Measurements from ENCODE around the gene EMILIN1.

The EMILIN1 gene

DNA sequence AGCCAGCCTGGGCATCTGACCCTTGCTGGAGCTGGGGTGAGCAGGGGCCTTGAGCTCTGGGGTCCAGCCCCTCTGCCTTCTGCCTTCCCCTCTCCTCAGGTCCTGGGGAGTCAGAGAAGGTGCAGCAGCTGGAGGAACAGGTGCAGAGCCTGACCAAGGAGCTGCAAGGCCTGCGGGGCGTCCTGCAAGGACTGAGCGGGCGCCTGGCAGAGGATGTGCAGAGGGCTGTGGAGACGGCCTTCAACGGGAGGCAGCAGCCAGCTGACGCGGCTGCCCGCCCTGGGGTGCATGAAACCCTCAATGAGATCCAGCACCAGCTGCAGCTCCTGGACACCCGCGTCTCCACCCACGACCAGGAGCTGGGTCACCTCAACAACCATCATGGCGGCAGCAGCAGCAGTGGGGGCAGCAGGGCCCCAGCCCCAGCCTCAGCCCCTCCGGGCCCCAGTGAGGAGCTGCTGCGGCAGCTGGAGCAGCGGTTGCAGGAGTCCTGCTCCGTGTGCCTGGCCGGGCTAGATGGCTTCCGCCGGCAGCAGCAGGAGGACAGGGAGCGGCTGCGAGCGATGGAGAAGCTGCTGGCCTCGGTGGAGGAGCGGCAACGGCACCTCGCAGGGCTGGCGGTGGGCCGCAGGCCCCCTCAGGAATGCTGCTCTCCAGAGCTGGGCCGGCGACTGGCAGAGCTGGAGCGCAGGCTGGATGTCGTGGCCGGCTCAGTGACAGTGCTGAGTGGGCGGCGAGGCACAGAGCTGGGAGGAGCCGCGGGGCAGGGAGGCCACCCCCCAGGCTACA is 3.8 kb downstream of the EMILIN1 start:
- no peak for DNase-seq

- no peak for DNase-seq
Observed at GRCh38 chr2:27082773-27083409, 4.5 kb downstream of the EMILIN1 start.

- no peak for DNase-seq
Observed at GRCh38 chr2:27083410-27084296, 5.2 kb downstream of the EMILIN1 start.

GRCh38 chr2:27084297-27085061 is 6.1 kb downstream of the EMILIN1 start:
- no peak for DNase-seq

GRCh38 chr2:27085062-27085672 is 6.8 kb downstream of the EMILIN1 start:
- DNase-seq: no peak

DNA sequence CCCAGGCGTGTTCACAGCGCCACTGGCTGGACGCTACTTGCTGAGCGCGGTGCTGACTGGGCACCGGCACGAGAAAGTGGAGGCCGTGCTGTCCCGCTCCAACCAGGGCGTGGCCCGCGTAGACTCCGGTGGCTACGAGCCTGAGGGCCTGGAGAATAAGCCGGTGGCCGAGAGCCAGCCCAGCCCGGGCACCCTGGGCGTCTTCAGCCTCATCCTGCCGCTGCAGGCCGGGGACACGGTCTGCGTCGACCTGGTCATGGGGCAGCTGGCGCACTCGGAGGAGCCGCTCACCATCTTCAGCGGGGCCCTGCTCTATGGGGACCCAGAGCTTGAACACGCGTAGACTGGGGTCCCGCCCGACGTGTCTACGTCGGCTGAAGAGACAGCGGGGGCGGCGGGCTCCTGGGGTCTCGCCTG is 7.3 kb downstream of the EMILIN1 start:
- peak; percentile 23 to 25 for DNase-seq

- DNase-seq: peak; percentile 97 to 98
Observed at GRCh38 chr2:27086090-27086723, 7.8 kb downstream of the EMILIN1 start.

DNA sequence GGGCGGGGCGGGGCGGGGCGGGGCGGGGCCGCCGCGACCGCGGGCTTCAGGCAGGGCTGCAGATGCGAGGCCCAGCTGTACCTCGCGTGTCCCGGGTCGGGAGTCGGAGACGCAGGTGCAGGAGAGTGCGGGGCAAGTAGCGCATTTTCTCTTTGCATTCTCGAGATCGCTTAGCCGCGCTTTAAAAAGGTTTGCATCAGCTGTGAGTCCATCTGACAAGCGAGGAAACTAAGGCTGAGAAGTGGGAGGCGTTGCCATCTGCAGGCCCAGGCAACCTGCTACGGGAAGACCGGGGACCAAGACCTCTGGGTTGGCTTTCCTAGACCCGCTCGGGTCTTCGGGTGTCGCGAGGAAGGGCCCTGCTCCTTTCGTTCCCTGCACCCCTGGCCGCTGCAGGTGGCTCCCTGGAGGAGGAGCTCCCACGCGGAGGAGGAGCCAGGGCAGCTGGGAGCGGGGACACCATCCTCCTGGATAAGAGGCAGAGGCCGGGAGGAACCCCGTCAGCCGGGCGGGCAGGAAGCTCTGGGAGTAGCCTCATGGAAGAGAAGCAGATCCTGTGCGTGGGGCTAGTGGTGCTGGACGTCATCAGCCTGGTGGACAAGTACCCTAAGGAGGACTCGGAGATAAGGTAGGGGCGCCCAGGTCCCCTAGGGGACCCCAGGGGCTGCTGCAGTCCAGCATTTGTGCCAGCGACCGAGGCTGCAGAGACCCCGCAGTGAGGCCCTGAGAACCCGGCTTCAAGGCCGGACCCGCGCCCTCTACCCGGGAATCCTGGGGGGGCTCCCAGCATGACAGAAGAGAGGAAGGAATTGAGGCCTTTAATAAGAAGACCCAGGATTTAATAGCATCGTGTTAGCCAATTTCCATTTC is 8.5 kb downstream of the EMILIN1 start, which contains the start of gene KHK:
TSS of gene KHK (plus strand) at position 49 of the 870 bp plus-strand sequence. CDS start at position 537, 488 bp downstream.
- DNase-seq: no peak

DNA sequence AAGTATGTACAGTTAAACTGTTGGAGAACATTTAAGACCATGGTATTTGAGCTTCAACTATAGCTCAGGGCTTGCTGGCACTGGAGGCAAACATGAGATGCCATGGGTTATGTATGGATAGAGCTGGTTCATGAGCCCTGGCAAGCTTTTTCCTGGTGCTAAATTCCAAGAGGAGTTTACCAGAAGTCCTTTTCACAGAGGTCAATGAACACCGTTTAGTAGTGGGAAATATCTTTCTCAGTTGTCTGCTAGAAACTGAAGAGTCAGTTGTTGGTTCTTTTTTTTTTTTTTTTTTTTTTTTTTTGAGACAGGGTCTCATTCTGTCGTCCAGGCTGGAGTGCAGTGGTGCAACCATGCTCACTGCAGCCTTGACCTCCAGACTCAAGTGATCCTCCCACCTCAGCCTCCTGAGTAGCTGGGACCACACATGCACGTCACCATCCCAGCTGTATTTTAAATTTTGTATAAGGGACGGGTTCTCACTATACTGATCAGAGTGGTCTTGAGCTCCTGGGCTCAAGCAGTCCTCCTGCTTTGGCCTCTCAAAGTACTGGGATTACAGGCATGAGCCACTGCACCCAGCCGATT is 9.5 kb downstream of the EMILIN1 start:
- DNase-seq: no peak

- no peak for DNase-seq
Observed at GRCh38 chr2:27088634-27089033, 10.2 kb downstream of the EMILIN1 start.

- DNase-seq: no peak
Observed at GRCh38 chr2:27089111-27089954, 10.9 kb downstream of the EMILIN1 start.

- no peak for DNase-seq
Observed at GRCh38 chr2:27091746-27092695, 13.6 kb downstream of the EMILIN1 start.

- DNase-seq: no peak
Observed at GRCh38 chr2:27092696-27093429, 14.4 kb downstream of the EMILIN1 start.

DNA sequence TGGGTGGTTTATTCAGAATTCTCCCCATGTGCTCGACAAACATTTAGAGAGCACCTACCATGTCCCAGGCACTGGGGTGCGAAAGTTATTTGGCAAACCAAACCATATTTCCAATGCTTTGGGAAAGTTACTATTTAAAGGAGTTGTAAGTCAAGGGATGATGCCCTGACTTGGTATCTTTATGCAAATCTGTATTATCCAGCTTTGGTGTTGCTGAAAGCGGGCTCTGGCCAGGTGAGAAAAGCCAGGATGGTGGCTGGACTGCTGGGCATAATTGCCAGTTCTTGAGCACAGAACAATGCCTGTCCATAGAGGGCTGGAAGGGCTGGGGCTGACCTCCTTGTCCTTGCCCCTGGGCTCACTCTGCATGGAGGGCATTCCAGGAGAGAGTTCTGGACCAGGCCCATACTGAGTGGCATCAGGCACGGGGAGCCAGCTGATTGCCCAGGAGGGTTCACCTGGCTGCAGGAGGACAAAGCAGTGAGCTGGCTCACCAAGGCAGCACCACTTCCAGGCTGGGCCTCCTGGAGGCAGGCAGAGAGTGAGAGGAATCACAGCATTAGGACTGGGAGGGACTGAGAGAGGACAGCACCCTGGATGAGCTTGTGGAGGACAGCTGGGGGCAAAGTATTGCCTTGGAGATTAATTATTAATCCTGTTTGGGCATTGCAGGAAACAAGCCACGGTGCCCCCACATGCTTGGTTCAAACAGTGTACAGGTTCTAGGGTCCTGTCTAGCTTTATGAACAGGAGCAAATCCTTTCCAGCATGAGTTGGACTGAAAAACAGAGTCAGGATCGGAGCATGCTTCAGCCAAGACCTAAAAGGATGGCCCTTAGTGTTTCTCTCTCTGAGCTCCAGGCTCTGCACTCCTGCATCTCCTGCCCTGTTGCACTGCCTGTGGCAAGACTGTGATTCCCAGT is 15.3 kb downstream of the EMILIN1 start:
- DNase-seq: no peak

GRCh38 chr2:27094353-27094984 is 16.1 kb downstream of the EMILIN1 start:
- DNase-seq: no peak

DNA sequence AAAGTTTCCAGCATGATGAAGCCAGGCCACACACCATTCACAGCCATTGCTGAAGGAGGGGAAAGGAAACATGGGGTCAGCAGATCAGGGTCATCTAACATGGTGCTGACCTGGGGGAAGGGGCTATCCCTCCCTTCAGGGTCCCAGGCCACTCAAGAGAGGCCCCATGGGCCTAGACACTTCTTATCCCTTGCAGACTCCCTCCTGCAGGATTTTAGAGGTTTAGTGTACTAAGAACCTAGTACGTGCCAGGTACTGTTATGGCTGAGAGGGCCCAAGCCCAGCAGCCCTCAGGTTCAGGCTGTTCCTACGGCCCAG is 17.0 kb downstream of the EMILIN1 start:
- no peak for DNase-seq
